K562 (cell line): Measurements from ENCODE around the gene CUL4B. TPM values are rescaled to one million over a fixed set of nuclear protein-coding genes. Genes with fewer than 3 reads are reported as not detected.

ENCODE experiments used
- CBX3 ChIP-seq, 2 experiments: IDR thresholded peaks; 1 replicate in 1 of 2; 2 replicates in 1 of 2; pipeline ENCODE4 v1.6.1; 2012; ENCODE audit warnings: inconsistent platforms in 2 of 2, low read length in 2 of 2, borderline replicate concordance in 1 of 2, control low read depth in 1 of 2
- CREM ChIP-seq: IDR thresholded peaks from 2 replicates; pipeline ENCODE4 v1.6.1; 2014; ENCODE audit warnings: antibody characterized with exemption, low read depth
- E2F4 ChIP-seq: sonication (generic); formaldehyde crosslinking; IDR thresholded peaks from 2 replicates; pipeline ENCODE4 v1.8.0; 2022; ENCODE audit warnings: mild to moderate bottlenecking, low read depth, missing genetic modification reagents
- FOS ChIP-seq: IDR thresholded peaks from 3 replicates; pipeline ENCODE4 v1.6.1; 2011; ENCODE audit not compliant: insufficient read length; ENCODE audit errors: extremely low read depth
- JUNB ChIP-seq: fragments of 450-650 bp; formaldehyde crosslinking; conservative IDR thresholded peaks from 2 replicates; pipeline ENCODE4 v1.4.0; 2020; ENCODE audit warnings: mild to moderate bottlenecking
- MLLT1 ChIP-seq, 2 experiments: fragments of 450-650 bp; IDR thresholded peaks; 2 replicates each; pipeline ENCODE4 v1.6.1; 2016
- MLX ChIP-seq, 2 experiments: fragments of 450-650 bp in 1 of 2; sonication (generic) in 1 of 2; formaldehyde crosslinking; conservative IDR thresholded peaks; 2 replicates each; pipeline versions ENCODE4 v1.4.0 to v1.8.1; 2020 to 2022; ENCODE audit warnings: mild to moderate bottlenecking in 1 of 2, missing genetic modification reagents in 1 of 2
- NCOR1 ChIP-seq: fragments of 450-650 bp; IDR thresholded peaks from 2 replicates; pipeline ENCODE4 v1.6.1; 2016; ENCODE audit warnings: mild to moderate bottlenecking, moderate library complexity
- REST ChIP-seq, 2 experiments: fragments of 450-650 bp; formaldehyde crosslinking in 1 of 2; IDR thresholded peaks; 2 replicates each; pipeline versions ENCODE4 v1.4.0 to v1.6.1; 2014 to 2020; ENCODE audit warnings: mild to moderate bottlenecking in 2 of 2, borderline replicate concordance in 1 of 2, low read depth in 1 of 2
- SRF ChIP-seq, 2 experiments: fragments of 250-450, 450-650 bp in 1 of 2; sonication (Bioruptor Pico) in 1 of 2; sonication (generic) in 1 of 2; formaldehyde crosslinking; IDR thresholded peaks; 2 replicates each; pipeline versions ENCODE4 v1.5.0 to v1.5.1; 2020 to 2022; ENCODE audit warnings: mild to moderate bottlenecking in 1 of 2, missing genetic modification reagents in 1 of 2
- TOE1 ChIP-seq, 2 experiments: fragments of 450-650 bp in 1 of 2; sonication (generic) in 1 of 2; formaldehyde crosslinking in 1 of 2; IDR thresholded peaks; 2 replicates each; pipeline versions ENCODE4 v1.7.1 to v1.8.0; 2016 to 2022; ENCODE audit warnings: borderline replicate concordance in 2 of 2, mild to moderate bottlenecking in 2 of 2, antibody characterized with exemption in 1 of 2, inconsistent platforms in 1 of 2, low read depth in 1 of 2, missing genetic modification reagents in 1 of 2, moderate library complexity in 1 of 2
- XRCC5 ChIP-seq: fragments of 200-400 bp; formaldehyde crosslinking; IDR thresholded peaks from 2 replicates; pipeline ENCODE4 v1.6.1; 2017; ENCODE audit warnings: low read depth, mild to moderate bottlenecking, low read length
- ZNF224 ChIP-seq: sonication (generic); formaldehyde crosslinking; IDR thresholded peaks from 2 replicates; pipeline ENCODE4 v1.8.0; 2022; ENCODE audit warnings: mild to moderate bottlenecking, missing genetic modification reagents
- ZNF586 ChIP-seq: fragments of 450-650 bp; formaldehyde crosslinking; conservative IDR thresholded peaks from 2 replicates; pipeline ENCODE4 v1.4.0; 2020; ENCODE audit warnings: mild to moderate bottlenecking, moderate library complexity
- polyA plus RNA-seq, 8 experiments: library from polyadenylated mRNA; depleted of rRNA in 4 of 8; stranded (reverse) in 5 of 8; unstranded in 3 of 8; fragments of >200 nt; fragmentation: Nextera tagmentation in 2 of 8; fragmentation: Illumina TruSeq in 1 of 8; extraction: Ambion mirVana in 2 of 8; extraction: Trizol in 1 of 8; gene quantifications; 2 replicates each; pipeline versions ENCODE4 v1.2.1 to v1.2.3, GENCODE V29; 2011 to 2014; ENCODE audit warnings: inconsistent platforms in 1 of 8, missing spikeins in 1 of 8
- total RNA-seq, 7 experiments: library from RNA; depleted of rRNA in 6 of 7; stranded (reverse); fragments of >200 nt in 6 of 7; fragmentation: Illumina TruSeq in 2 of 7; extraction: Trizol in 2 of 7; gene quantifications; 2 replicates each; pipeline versions ENCODE4 v1.2.1 to v1.2.3, GENCODE V29; 2011 to 2021; ENCODE audit warnings: low replicate concordance in 1 of 7

Gene CUL4B
- total and polyA plus RNA-seq, 9 of the 15 experiments (the other 6 are each of a cell fraction or from before 2014, with no cell fraction given), result 15.0 to 41.7 (median 37.5) TPM

DNA sequence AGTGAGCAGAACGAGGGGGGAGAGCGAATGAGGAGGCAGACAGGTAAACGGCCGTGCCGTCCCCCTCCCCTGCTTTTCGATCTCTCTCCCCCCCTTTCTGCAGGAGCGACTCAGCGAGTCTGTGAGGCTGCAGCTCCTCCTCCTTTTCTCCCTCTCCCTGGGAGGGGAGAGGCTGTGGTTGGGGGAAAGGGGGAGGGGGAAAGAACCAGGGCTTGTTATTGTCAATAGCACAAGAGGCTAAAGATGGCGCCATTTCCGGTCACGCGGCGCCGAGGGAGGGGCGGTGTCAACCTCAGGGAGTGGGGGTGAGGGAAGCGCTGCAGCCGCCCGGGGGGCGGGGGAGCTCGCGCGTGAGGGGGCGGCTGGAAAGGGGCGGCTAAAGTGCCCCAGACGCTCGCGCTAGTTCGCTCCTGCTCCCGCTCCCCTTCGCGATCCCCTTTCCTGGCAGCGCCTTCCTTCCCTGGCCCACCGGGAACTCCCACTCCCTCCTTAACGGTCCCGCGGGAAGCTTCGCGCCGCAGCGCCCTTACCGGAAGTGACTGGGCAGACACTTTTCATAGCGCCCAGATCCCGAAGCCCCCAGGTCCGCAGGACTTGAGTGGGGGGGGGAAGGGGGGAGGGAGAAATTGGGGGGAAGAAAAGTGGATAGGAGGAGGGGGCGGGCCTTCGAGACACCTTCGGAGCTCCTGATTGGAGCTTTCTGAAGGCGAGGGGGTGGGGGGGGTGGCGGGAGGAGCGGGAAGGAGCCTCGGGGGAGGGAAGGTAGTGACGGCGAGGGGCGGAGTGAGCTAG, at the start of gene CUL4B (continued):
- TF ChIP-seq MLLT1 (IDR thresholded peaks at IDR 0.05) (no peak), CBX3 (IDR thresholded peaks at IDR 0.05; ENCODE audit: borderline replicate concordance in 1 of 2, low read length in 2 of 2) (peak in 1 of 2 experiments; percentile 26; a peak in 1 of 3 replicates), MLX (CRISPR knock-in tag; conservative IDR thresholded peaks at IDR 0.05) (no peak), JUNB (CRISPR knock-in tag) (no peak), XRCC5 (no peak), CREM (peak; percentile 47), FOS (no peak), REST (IDR thresholded peaks at IDR 0.05; ENCODE audit: borderline replicate concordance) (0 out of 2 replicates have a peak, but pooled peaks have one; percentile 18), REST (CRISPR knock-in tag; IDR thresholded peaks at IDR 0.05; ENCODE audit: low read depth) (no peak), SRF (CRISPR knock-in tag; IDR thresholded peaks at IDR 0.05) (peak in 1 of 2 experiments; percentile 52; a peak in 2 of 4 replicates), E2F4 (no peak), ZNF224 (CRISPR knock-in tag) (no peak), TOE1 (IDR thresholded peaks at IDR 0.05; ENCODE audit: borderline replicate concordance) (peak; percentile 63; the same call in 1 of the 2 replicates), TOE1 (CRISPR knock-in tag; IDR thresholded peaks at IDR 0.05; ENCODE audit: borderline replicate concordance, low read depth) (no peak), NCOR1 (peak; percentile 60), ZNF586 (no peak)
